ENCODE data around the gene PTPRD. TPM values are rescaled to one million over a fixed set of nuclear protein-coding genes. Genes with fewer than 3 reads are reported as not detected.

PTPRD gene
- total and polyA plus RNA-seq, 2 of the 4 experiments (the other 2 are of a cell fraction), result 0.07 to 0.18 TPM

- H3K18ac ChIP-seq (ENCODE audit: low read depth, low read length), result no peak overlapping the region
- intact Hi-C loops (cut with micrococcal nuclease) (no loop called here), dilution Hi-C loops (cut with HindIII; ENCODE audit: low sequenced_read_pairs, unreplicated experiment) (no loop called here), in situ Hi-C loops (cut with MboI; ENCODE audit: low sequenced_read_pairs) (no loop called here)
- ChIA-PET POLR2A (ENCODE audit: unreplicated experiment) (no interaction called here), CTCF (no interaction called here)
- no peaks in the 10 kb centered on the region for H4K20me1 ChIP-seq (ENCODE audit: insufficient read depth, low read length)
- no peak overlapping the region for H2AK5ac ChIP-seq (ENCODE audit: low read depth, low read length)
- no peaks in the 10 kb centered on the region for H3K9me1 ChIP-seq (ENCODE audit: insufficient read depth, low read length)
- H2BK15ac ChIP-seq (ENCODE audit: low read depth, low read length), result no peak overlapping the region
- H3K27me3 ChIP-seq (ENCODE audit: control insufficient read depth, insufficient read depth, low read length), result no peaks in the 10 kb centered on the region
- no peaks in the 10 kb centered on the region for H3K4me1 ChIP-seq (ENCODE audit: control insufficient read depth, insufficient read depth, low read length)
- no peak overlapping the region for H3K56ac ChIP-seq (ENCODE audit: extremely low read depth, insufficient read depth, low read length)
- no TSS peak for BruUV-seq (replicated peaks)
- no peak overlapping the region for H4K8ac ChIP-seq (ENCODE audit: low read depth in 2 of 2, low read length in 2 of 2)
- no peak overlapping the region for H2BK5ac ChIP-seq (ENCODE audit: low read depth, low read length, poor library complexity, severe bottlenecking)
- no peak overlapping the region for H3K4me2 ChIP-seq (ENCODE audit: low read depth, low read length)
- H3K14ac ChIP-seq (replicated peaks; ENCODE audit: low read depth, low read length), result no peak overlapping the region
- H3K79me1 ChIP-seq (ENCODE audit: low read depth in 1 of 2, low read length in 2 of 2), result no peaks in the 10 kb centered on the region
- H3K4me3 ChIP-seq (ENCODE audit: insufficient read depth, low read depth, low read length), result no peak overlapping the region
- no peak for DNase-seq
- H2BK120ac ChIP-seq (ENCODE audit: low read depth, low read length), result no peak overlapping the region
- no peaks in the 10 kb centered on the region for H3K36me3 ChIP-seq (ENCODE audit: control insufficient read depth, insufficient read depth, low read length)
- H2AK9ac ChIP-seq (replicated peaks; ENCODE audit: low read depth, low read length, poor library complexity), result no peak overlapping the region
- H2BK20ac ChIP-seq (ENCODE audit: low read depth, low read length), result no peak overlapping the region
- H2AFZ ChIP-seq (replicated peaks; ENCODE audit: low read length, poor library complexity), result no peak overlapping the region
- H3K23ac ChIP-seq (ENCODE audit: low read depth, low read length), result no peak overlapping the region
- no peak for ATAC-seq (ENCODE audit: low read depth)
- peaks cover 3% of the 10 kb centered on the region; the same call in 1 of the 2 replicates for H3K9me3 ChIP-seq (ENCODE audit: control insufficient read depth, insufficient read depth, low read length)
- no CpG with 5 or more reads among the region's 3 CpGs for WGBS, 2 experiments (ENCODE audit: extremely low coverage in 2 of 2, insufficient read length in 1 of 2)
- no peak overlapping the region for H3K9ac ChIP-seq (ENCODE audit: low read depth, low read length)
- H4K91ac ChIP-seq (ENCODE audit: insufficient read depth, low read depth, low read length), result no peak overlapping the region
- no peak overlapping the region for H3K4ac ChIP-seq (ENCODE audit: low read depth, low read length)
- H4K5ac ChIP-seq (ENCODE audit: low read depth, low read length), result no peak overlapping the region
- TF ChIP-seq RFX5 (IDR thresholded peaks at IDR 0.05; ENCODE audit: low read depth, low read length), result no peak
- TF ChIP-seq MAZ (IDR thresholded peaks at IDR 0.05; ENCODE audit: borderline replicate concordance, low read depth, low read length), result no peak
- no peak for TF ChIP-seq ELK1 (IDR thresholded peaks at IDR 0.05; ENCODE audit: borderline replicate concordance, low read depth, low read length)
- TF ChIP-seq NFE2L2 (IDR thresholded peaks at IDR 0.05; ENCODE audit: low read depth, low read length), result no peak
- no peak for TF ChIP-seq RCOR1 (IDR thresholded peaks at IDR 0.05; ENCODE audit: insufficient replicate concordance, low read length)
- TF ChIP-seq CTCF (conservative IDR thresholded peaks at IDR 0.05; ENCODE audit: low read depth, low read length), result no peak
- no peak for TF ChIP-seq RAD21 (IDR thresholded peaks at IDR 0.05; ENCODE audit: low read length)
- no peak for TF ChIP-seq CEBPB (IDR thresholded peaks at IDR 0.05; ENCODE audit: low read depth, low read length)
- TF ChIP-seq SMC3 (IDR thresholded peaks at IDR 0.05; ENCODE audit: low read depth, low read length), result no peak
- TF ChIP-seq CHD1 (IDR thresholded peaks at IDR 0.05; ENCODE audit: low read depth, low read length), result no peak
- no peak for TF ChIP-seq USF2 (IDR thresholded peaks at IDR 0.05; ENCODE audit: low read depth, low read length)
- TF ChIP-seq POLR2A (IDR thresholded peaks at IDR 0.05; ENCODE audit: low read depth, low read length), result no peak
- no peak overlapping the region for H3K27ac ChIP-seq (ENCODE audit: insufficient read depth, low read length)
Observed at GRCh38 chr9:9612270-9612669, 1000.5 kb downstream of the PTPRD start.
